ENCODE data around the gene CCL22. TPM values are rescaled to one million over a fixed set of nuclear protein-coding genes. Genes with fewer than 3 reads are reported as not detected.
A peak's percentile ranks its signal among the peaks of the same experiment; 100 is the strongest.

Gene CCL22
- total RNA-seq, 1 experiment from 2014 or later = 0.68 TPM

DNA sequence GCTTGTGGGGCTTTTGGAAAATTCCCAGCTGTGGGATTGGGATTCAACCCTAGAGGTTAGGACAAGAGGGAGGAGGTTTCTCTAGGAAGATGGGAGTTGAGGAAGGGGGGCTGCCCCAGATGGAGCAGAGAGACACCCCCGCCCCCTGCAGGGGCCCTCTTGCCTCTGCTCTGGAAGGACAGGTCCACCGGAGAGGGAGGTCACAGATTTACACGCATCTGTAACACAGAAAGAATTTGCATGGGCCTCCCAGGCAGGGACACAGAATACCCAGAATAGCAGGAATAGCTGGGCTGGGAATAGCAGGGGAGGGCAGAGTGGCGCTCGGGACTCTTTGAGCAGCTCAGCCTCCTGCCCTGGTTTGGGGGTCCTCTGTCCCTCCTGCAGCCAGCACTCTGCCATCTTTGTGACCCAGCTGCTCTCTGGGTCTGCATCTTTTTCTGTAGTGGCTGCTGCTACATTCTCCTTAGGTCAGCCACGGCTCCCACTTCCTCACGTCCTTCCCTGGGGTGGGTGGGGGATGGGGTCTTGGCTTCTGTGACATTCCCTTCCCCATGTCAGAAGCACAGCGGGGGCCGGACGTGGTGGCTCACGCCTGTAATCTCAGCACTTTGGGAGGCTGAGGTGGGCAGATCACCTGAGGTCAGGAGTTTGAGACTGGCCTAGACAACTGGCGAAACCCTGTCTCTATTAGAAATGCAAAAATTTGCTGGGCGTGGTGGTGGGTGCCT is 40.2 kb upstream of the CCL22 start:
- no TSS peak for BruUV-seq (replicated peaks)
- no peaks in the 10 kb centered on the region for H3K27me3 ChIP-seq (replicated peaks; ENCODE audit: control insufficient read depth, insufficient read depth, low read length)
- TF ChIP-seq, protein P1, sequence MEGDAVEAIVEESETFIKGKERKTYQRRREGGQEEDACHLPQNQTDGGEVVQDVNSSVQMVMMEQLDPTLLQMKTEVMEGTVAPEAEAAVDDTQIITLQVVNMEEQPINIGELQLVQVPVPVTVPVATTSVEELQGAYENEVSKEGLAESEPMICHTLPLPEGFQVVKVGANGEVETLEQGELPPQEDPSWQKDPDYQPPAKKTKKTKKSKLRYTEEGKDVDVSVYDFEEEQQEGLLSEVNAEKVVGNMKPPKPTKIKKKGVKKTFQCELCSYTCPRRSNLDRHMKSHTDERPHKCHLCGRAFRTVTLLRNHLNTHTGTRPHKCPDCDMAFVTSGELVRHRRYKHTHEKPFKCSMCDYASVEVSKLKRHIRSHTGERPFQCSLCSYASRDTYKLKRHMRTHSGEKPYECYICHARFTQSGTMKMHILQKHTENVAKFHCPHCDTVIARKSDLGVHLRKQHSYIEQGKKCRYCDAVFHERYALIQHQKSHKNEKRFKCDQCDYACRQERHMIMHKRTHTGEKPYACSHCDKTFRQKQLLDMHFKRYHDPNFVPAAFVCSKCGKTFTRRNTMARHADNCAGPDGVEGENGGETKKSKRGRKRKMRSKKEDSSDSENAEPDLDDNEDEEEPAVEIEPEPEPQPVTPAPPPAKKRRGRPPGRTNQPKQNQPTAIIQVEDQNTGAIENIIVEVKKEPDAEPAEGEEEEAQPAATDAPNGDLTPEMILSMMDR (IDR thresholded peaks at IDR 0.05; ENCODE audit: insufficient read depth in 1 of 2, low read depth in 1 of 2, low read length in 1 of 2, severe bottlenecking in 1 of 2, unreplicated experiment in 1 of 2) = no peak
- no peak overlapping the region for H3K4me3 ChIP-seq (ENCODE audit: low read depth, low read length)
- intact Hi-C loops (cut with micrococcal nuclease; ENCODE audit: unreplicated experiment) = loop anchor here (1.0 kb wide), 1 partner anchor 14 kb away; no protein-coding TSS in a partner anchor
- H3K36me3 Mint-ChIP-seq (ENCODE audit: insufficient read depth, unreplicated experiment) = no peaks in the 10 kb centered on the region
- H3K4me1 Mint-ChIP-seq (ENCODE audit: low read depth, unreplicated experiment) = peaks cover 6% of the 10 kb centered on the region
- no peaks in the 10 kb centered on the region for H3K9me3 Mint-ChIP-seq (ENCODE audit: unreplicated experiment)
- POLR2A ChIA-PET = interaction anchor here (0.8 kb wide), 1 partner anchor 129 kb away, joined by 4 read pairs; the partner anchor contains the start of genes CIAPIN1 and COQ9
- DNase-seq = peak; percentile 58 to 69
- H3K27me3 Mint-ChIP-seq (ENCODE audit: insufficient read depth, unreplicated experiment) = no peaks in the 10 kb centered on the region
- H3K27ac Mint-ChIP-seq (ENCODE audit: unreplicated experiment) = no peak overlapping the region
- CTCF ChIA-PET = interaction anchor here (0.7 kb wide), 1 partner anchor 14 kb away, joined by 3 read pairs; no protein-coding TSS in a partner anchor
- H3K9me3 ChIP-seq = no peaks in the 10 kb centered on the region
- H3K36me3 ChIP-seq (ENCODE audit: control insufficient read depth, insufficient read depth, low read length) = no peaks in the 10 kb centered on the region
- no peak overlapping the region for H3K4me3 Mint-ChIP-seq (ENCODE audit: unreplicated experiment)
- peaks cover 17% of the 10 kb centered on the region for H3K4me1 ChIP-seq

DNA sequence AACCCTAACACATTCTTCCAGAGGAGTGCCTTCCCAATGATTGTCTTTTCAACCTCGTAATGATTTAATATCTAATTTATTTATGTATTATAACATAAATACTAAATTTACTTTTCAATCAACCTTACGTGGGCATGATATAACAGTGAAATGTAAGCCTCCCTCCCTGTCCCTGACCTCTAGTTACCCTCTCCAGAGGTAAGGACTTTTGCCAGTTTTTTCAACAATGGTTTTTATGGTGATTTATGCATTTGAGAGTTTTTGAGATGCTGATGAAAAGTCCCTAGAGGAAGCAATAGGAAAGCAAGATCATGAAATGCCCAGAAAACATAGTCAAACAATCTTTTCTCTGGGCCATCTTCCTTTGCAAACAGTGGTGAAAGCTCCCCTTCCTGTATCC is 38.9 kb upstream of the CCL22 start:
- Mint-ChIP-seq H3K27me3 (ENCODE audit: insufficient read depth, unreplicated experiment) (no peaks in the 10 kb centered on the region), H3K4me1 (ENCODE audit: low read depth, unreplicated experiment) (peaks cover 6% of the 10 kb centered on the region), H3K9me3 (ENCODE audit: unreplicated experiment) (no peaks in the 10 kb centered on the region), H3K4me3 (ENCODE audit: unreplicated experiment) (no peak overlapping the region), H3K27ac (ENCODE audit: unreplicated experiment) (no peak overlapping the region), H3K36me3 (ENCODE audit: insufficient read depth, unreplicated experiment) (no peaks in the 10 kb centered on the region)
- intact Hi-C loops (cut with micrococcal nuclease; ENCODE audit: unreplicated experiment) = no loop called here
- TF ChIP-seq, protein P1 (IDR thresholded peaks at IDR 0.05; ENCODE audit: insufficient read depth in 1 of 2, low read depth in 1 of 2, low read length in 1 of 2, severe bottlenecking in 1 of 2, unreplicated experiment in 1 of 2) = no peak
- no TSS peak for BruUV-seq (replicated peaks)
- H3K27me3 ChIP-seq (replicated peaks; ENCODE audit: control insufficient read depth, insufficient read depth, low read length) = no peaks in the 10 kb centered on the region
- POLR2A ChIA-PET = no interaction called here
- no peaks in the 10 kb centered on the region for H3K36me3 ChIP-seq (ENCODE audit: control insufficient read depth, insufficient read depth, low read length)
- no peak overlapping the region for H3K4me3 ChIP-seq (ENCODE audit: low read depth, low read length)
- CTCF ChIA-PET = no interaction called here
- no peaks in the 10 kb centered on the region for H3K9me3 ChIP-seq
- no peak for DNase-seq
- H3K4me1 ChIP-seq = peaks cover 12% of the 10 kb centered on the region

DNA sequence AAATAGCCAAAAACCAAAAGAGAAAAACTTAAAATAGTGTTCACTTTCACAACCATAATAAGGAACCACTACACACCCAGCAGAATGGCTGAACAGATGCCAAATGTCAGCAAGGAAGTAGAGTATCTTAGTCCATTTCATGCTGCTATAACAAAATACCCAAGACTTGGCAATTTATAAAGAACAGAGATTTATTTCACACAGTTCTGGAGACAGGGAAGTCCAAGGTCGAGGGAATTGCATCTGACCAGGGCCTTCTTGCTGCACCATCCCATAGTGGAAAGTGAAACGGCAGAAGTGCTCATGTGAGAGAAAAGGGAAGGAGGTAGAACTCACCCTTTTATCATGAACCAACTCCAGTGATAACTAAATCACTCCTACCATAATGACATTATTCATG is 33.8 kb upstream of the CCL22 start:
- no peak overlapping the region for H3K27ac Mint-ChIP-seq (ENCODE audit: unreplicated experiment)
- H3K9me3 ChIP-seq = no peaks in the 10 kb centered on the region
- intact Hi-C loops (cut with micrococcal nuclease; ENCODE audit: unreplicated experiment) = no loop called here
- ChIA-PET POLR2A (no interaction called here), CTCF (no interaction called here)
- no peaks in the 10 kb centered on the region for H3K27me3 Mint-ChIP-seq (ENCODE audit: insufficient read depth, unreplicated experiment)
- no peaks in the 10 kb centered on the region for H3K9me3 Mint-ChIP-seq (ENCODE audit: unreplicated experiment)
- no peaks in the 10 kb centered on the region for H3K4me1 Mint-ChIP-seq (ENCODE audit: low read depth, unreplicated experiment)
- DNase-seq = no peak
- H3K36me3 ChIP-seq (ENCODE audit: control insufficient read depth, insufficient read depth, low read length) = no peaks in the 10 kb centered on the region
- no peak overlapping the region for H3K4me3 Mint-ChIP-seq (ENCODE audit: unreplicated experiment)
- no peaks in the 10 kb centered on the region for H3K36me3 Mint-ChIP-seq (ENCODE audit: insufficient read depth, unreplicated experiment)
- H3K27me3 ChIP-seq (replicated peaks; ENCODE audit: control insufficient read depth, insufficient read depth, low read length) = no peaks in the 10 kb centered on the region
- BruUV-seq (replicated peaks) = no TSS peak
- TF ChIP-seq, protein P1 (IDR thresholded peaks at IDR 0.05; ENCODE audit: insufficient read depth in 1 of 2, low read depth in 1 of 2, low read length in 1 of 2, severe bottlenecking in 1 of 2, unreplicated experiment in 1 of 2) = no peak
- H3K4me3 ChIP-seq (ENCODE audit: low read depth, low read length) = no peak overlapping the region
- H3K4me1 ChIP-seq = no peaks in the 10 kb centered on the region
